Dermis microvascular lymphatic vessel endothelial cell (primary cell): ENCODE measurements around the gene KRTAP13-4. TPM values are rescaled to one million over a fixed set of nuclear protein-coding genes. Genes with fewer than 3 reads are reported as not detected.

Experiments
- DNase-seq, 2 donors: peaks; one replicate each; pipeline versions ENCODE4 v3.0.0 to v3.0.0-alpha.2; 2010; ENCODE audit warnings: low read depth in 2 of 2
- total RNA-seq: library from RNA; depleted of rRNA; stranded (reverse); fragments of >200 nt; gene quantifications from 2 replicates; pipeline ENCODE4 v1.2.1, GENCODE V29; 2014

Gene KRTAP13-4
- not detected in 2 replicates for total RNA-seq

GRCh38 chr21:30430170-30430655, at the start of gene KRTAP13-4:
Gene KRTAP13-4 (plus strand): TSS chr21:30430220. CDS start chr21:30430276, 56 bp downstream.
- no peak for DNase-seq

- no peak for DNase-seq
Observed at GRCh38 chr21:30382201-30382600, 47.8 kb upstream of the KRTAP13-4 start.

GRCh38 chr21:30391492-30392025, 38.5 kb upstream of the KRTAP13-4 start:
- no peak for DNase-seq

GRCh38 chr21:30395731-30396130, 34.3 kb upstream of the KRTAP13-4 start, which contains the start of gene KRTAP13-1:
Gene KRTAP13-1 (plus strand): TSS chr21:30396031. CDS start chr21:30396087, 56 bp downstream.
- DNase-seq = no peak

- peak in 1 of 2 donors; percentile 4 for DNase-seq
Observed at GRCh38 chr21:30408782-30409494, 21.1 kb upstream of the KRTAP13-4 start.

GRCh38 chr21:30415993-30416392, 14.0 kb upstream of the KRTAP13-4 start:
- no peak for DNase-seq

- DNase-seq = no peak
Observed at GRCh38 chr21:30425826-30426225, 4.2 kb upstream of the KRTAP13-4 start, which contains the start of gene KRTAP13-3. Gene KRTAP13-3 (minus strand): TSS chr21:30425926. CDS start chr21:30425912, 14 bp downstream.

GRCh38 chr21:30426731-30427130, 3.3 kb upstream of the KRTAP13-4 start:
- DNase-seq = no peak

- no peak for DNase-seq
Observed at GRCh38 chr21:30434033-30434631, 4.1 kb downstream of the KRTAP13-4 start.

GRCh38 chr21:30437010-30437565, 7.1 kb downstream of the KRTAP13-4 start:
- no peak for DNase-seq

GRCh38 chr21:30439975-30440374, 10.0 kb downstream of the KRTAP13-4 start, which contains the start of gene KRTAP15-1:
Gene KRTAP15-1 (plus strand): TSS chr21:30440275. CDS start chr21:30440328, 53 bp downstream.
- no peak for DNase-seq

GRCh38 chr21:30443226-30443625, 13.2 kb downstream of the KRTAP13-4 start:
- no peak for DNase-seq

- no peak for DNase-seq
Observed at GRCh38 chr21:30444204-30444603, 14.2 kb downstream of the KRTAP13-4 start.

- DNase-seq = no peak
Observed at GRCh38 chr21:30447056-30447455, 17.0 kb downstream of the KRTAP13-4 start.

GRCh38 chr21:30448514-30448913, 18.5 kb downstream of the KRTAP13-4 start:
- DNase-seq = no peak

- DNase-seq = no peak
Observed at GRCh38 chr21:30463713-30464112, 33.7 kb downstream of the KRTAP13-4 start.

- DNase-seq = no peak
Observed at GRCh38 chr21:30468900-30469714, 39.1 kb downstream of the KRTAP13-4 start.

- no peak for DNase-seq
Observed at GRCh38 chr21:30478004-30478403, 48.0 kb downstream of the KRTAP13-4 start.

GRCh38 chr21:30479259-30479658, 49.2 kb downstream of the KRTAP13-4 start:
- no peak for DNase-seq

- no peak for DNase-seq
Observed at GRCh38 chr21:30480145-30480544, 50.1 kb downstream of the KRTAP13-4 start, which contains the start of gene KRTAP19-1. Gene KRTAP19-1 (minus strand): TSS chr21:30480367. CDS start chr21:30480317, 50 bp downstream.
